HEK293 (cell line): ENCODE measurements around the gene SDCBP2.

Experiments used
- CTCF ChIA-PET: fragments of 350-600 bp; formaldehyde crosslinking; extraction: SDS; loops from one replicate; lab custom pipeline; 2021; ENCODE audit warnings: antibody characterized with exemption; lab: Yijun Ruan, JAX
- POLR2A ChIA-PET: fragments of 300-600 bp; formaldehyde crosslinking; extraction: SDS; loops from one replicate; lab custom pipeline; 2020; ENCODE audit warnings: antibody characterized with exemption, inconsistent platforms; lab: Yijun Ruan, JAX
- H3K27ac ChIP-seq: fragments of 200-500 bp; sonication (Bioruptor generic); 2 replicates; pipeline ENCODE4 v1.5.1; 2014; ENCODE audit warnings: low read depth, low read length, control low read depth, inconsistent platforms; ENCODE audit errors: extremely low read depth
- H3K36me3 ChIP-seq, 2 experiments: fragments of 200-500 bp in 1 of 2; sonication (Bioruptor generic) in 1 of 2; 1 replicate in 1 of 2; 2 replicates in 1 of 2; pipeline ENCODE4 v1.5.1; 2014 to 2017; ENCODE audit warnings: inconsistent platforms in 2 of 2, low read length in 2 of 2; ENCODE audit not compliant: control insufficient read depth in 2 of 2, insufficient read depth in 1 of 2
- H3K4me1 ChIP-seq: fragments of 200-500 bp; sonication (Bioruptor generic); 2 replicates; pipeline ENCODE4 v1.5.1; 2014; ENCODE audit warnings: mild to moderate bottlenecking, low read length, inconsistent platforms; ENCODE audit not compliant: control insufficient read depth, insufficient read depth
- H3K4me3 ChIP-seq: 2 replicates; pipeline ENCODE4 v1.5.1; 2011; ENCODE audit warnings: low read depth, mild to moderate bottlenecking, control low read depth, low read length, moderate library complexity
- H3K9me3 ChIP-seq: fragments of 200-500 bp; sonication (Bioruptor generic); 2 replicates; pipeline ENCODE4 v1.5.1; 2014; ENCODE audit warnings: low read depth, low read length, inconsistent platforms; ENCODE audit not compliant: control insufficient read depth, insufficient read depth
- ATF2 ChIP-seq: fragments of 450-650 bp; formaldehyde crosslinking; IDR thresholded peaks from 2 replicates; pipeline ENCODE4 v1.5.1; 2016; ENCODE audit warnings: missing biosample characterization, missing genetic modification characterization, low read depth
- BCL11B ChIP-seq: fragments of 450-650 bp; formaldehyde crosslinking; IDR thresholded peaks from 2 replicates; pipeline ENCODE4 v1.5.1; 2016; ENCODE audit warnings: low read depth, missing biosample characterization, missing genetic modification characterization
- HOXC10 ChIP-seq: sonication (generic); formaldehyde crosslinking; IDR thresholded peaks from 2 replicates; pipeline ENCODE4 v1.8.1; 2023; ENCODE audit warnings: mild to moderate bottlenecking, missing genetic modification reagents
- IKZF3 ChIP-seq: fragments of 450-650 bp; IDR thresholded peaks from 2 replicates; pipeline ENCODE4 v1.5.0; 2018; ENCODE audit warnings: missing biosample characterization, mild to moderate bottlenecking, missing genetic modification characterization, moderate library complexity
- PRDM4 ChIP-seq: fragments of 450-650 bp; formaldehyde crosslinking; IDR thresholded peaks from 2 replicates; pipeline ENCODE4 v1.5.1; 2017; ENCODE audit warnings: missing biosample characterization, missing genetic modification characterization
- SP3 ChIP-seq: fragments of 450-650 bp; formaldehyde crosslinking; IDR thresholded peaks from 2 replicates; pipeline ENCODE4 v1.5.1; 2016; ENCODE audit warnings: missing biosample characterization, missing genetic modification characterization
- ZBTB20 ChIP-seq: fragments of 450-650 bp; formaldehyde crosslinking; IDR thresholded peaks from 2 replicates; pipeline ENCODE4 v1.5.1; 2016; ENCODE audit warnings: missing biosample characterization, missing genetic modification characterization
- ZBTB48 ChIP-seq: fragments of 450-650 bp; formaldehyde crosslinking; IDR thresholded peaks from 2 replicates; pipeline ENCODE4 v1.5.1; 2016; ENCODE audit warnings: missing biosample characterization, missing genetic modification characterization
- ZNF274 ChIP-seq, 2 experiments: fragments of 200-500 bp in 1 of 2; fragments of 450-650 bp in 1 of 2; sonication (Bioruptor generic) in 1 of 2; formaldehyde crosslinking in 1 of 2; IDR thresholded peaks; 2 replicates each; pipeline versions ENCODE4 v1.5.1 to v1.6.1; 2014 to 2016; ENCODE audit warnings: borderline replicate concordance in 1 of 2, inconsistent platforms in 1 of 2, low read length in 1 of 2, missing biosample characterization in 1 of 2, missing genetic modification characterization in 1 of 2
- ZNF292 ChIP-seq: fragments of 450-650 bp; formaldehyde crosslinking; IDR thresholded peaks from 2 replicates; pipeline ENCODE4 v1.5.1; 2016; ENCODE audit warnings: low read depth, missing biosample characterization, missing genetic modification characterization, borderline replicate concordance
- ZNF394 ChIP-seq: fragments of 450-650 bp; formaldehyde crosslinking; IDR thresholded peaks from 2 replicates; pipeline ENCODE4 v1.5.1; 2016; ENCODE audit warnings: missing biosample characterization, missing genetic modification characterization, mild to moderate bottlenecking, moderate library complexity, borderline replicate concordance
- ZNF510 ChIP-seq: fragments of 450-650 bp; formaldehyde crosslinking; IDR thresholded peaks from 2 replicates; pipeline ENCODE4 v1.5.1; 2018; ENCODE audit warnings: mild to moderate bottlenecking, missing genetic modification characterization, missing biosample characterization; ENCODE audit not compliant: insufficient replicate concordance
- ZNF629 ChIP-seq: fragments of 450-650 bp; formaldehyde crosslinking; IDR thresholded peaks from 2 replicates; pipeline ENCODE4 v1.5.1; 2017; ENCODE audit warnings: missing biosample characterization, missing genetic modification characterization
- TF ChIP-seq, protein P1 (sequence below): fragments of 450-650 bp; formaldehyde crosslinking; IDR thresholded peaks from 2 replicates; pipeline ENCODE4 v1.5.1; 2016; ENCODE audit warnings: missing biosample characterization, missing genetic modification characterization, low read depth
- TF ChIP-seq, protein P2 (sequence below): fragments of 450-650 bp; formaldehyde crosslinking; IDR thresholded peaks from 2 replicates; pipeline ENCODE4 v1.5.1; 2016; ENCODE audit warnings: missing biosample characterization, missing genetic modification characterization

SDCBP2 gene

DNA sequence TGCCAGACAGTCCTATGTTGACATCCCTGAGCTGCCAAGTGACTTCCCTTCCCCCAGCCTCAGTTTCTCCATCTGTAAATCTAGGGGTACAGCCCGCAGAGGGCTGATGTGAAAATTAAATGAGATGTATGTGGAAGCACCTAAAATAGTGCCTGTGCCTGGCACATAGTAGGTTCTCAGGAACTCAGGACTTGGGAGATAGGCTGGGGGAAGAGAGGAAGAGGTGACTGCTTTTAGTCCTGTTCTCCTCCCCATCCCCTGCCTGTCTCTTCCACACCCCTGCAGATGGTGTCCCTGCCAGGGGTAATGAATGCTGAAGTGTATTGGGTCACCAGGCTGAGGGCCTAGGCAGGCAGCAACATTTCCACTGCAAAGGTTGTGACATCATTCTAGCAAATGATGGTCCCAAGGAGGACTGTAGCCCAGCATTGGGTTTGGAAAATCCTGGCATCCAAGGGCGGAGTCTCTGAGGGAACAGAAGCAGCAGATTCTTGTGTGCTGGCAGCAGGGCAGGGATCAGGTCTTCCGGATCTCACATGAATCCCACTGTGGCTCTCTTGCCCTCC is 61.0 kb downstream of the SDCBP2 start (continued):
- TF ChIP-seq ATF2 (tag by site-specific recombination) (no peak), BCL11B (tag by site-specific recombination) (no peak), ZBTB48 (tag by site-specific recombination) (0 out of 2 replicates have a peak, but pooled peaks have one; percentile 60), PRDM4 (tag by site-specific recombination) (no peak), ZNF292 (tag by site-specific recombination) (no peak), ZNF394 (tag by site-specific recombination) (no peak), ZBTB20 (peak; percentile 51; the same call in 1 of the 2 replicates), ZNF274 (IDR thresholded peaks at IDR 0.05; ENCODE audit: low read length) (no peak), ZNF274 (tag by site-specific recombination; IDR thresholded peaks at IDR 0.05; ENCODE audit: borderline replicate concordance) (no peak), ZNF510 (no peak), HOXC10 (no peak), IKZF3 (tag by site-specific recombination) (no peak), ZNF629 (tag by site-specific recombination) (no peak; the same call in 1 of the 2 replicates)
- TF ChIP-seq, protein P1, sequence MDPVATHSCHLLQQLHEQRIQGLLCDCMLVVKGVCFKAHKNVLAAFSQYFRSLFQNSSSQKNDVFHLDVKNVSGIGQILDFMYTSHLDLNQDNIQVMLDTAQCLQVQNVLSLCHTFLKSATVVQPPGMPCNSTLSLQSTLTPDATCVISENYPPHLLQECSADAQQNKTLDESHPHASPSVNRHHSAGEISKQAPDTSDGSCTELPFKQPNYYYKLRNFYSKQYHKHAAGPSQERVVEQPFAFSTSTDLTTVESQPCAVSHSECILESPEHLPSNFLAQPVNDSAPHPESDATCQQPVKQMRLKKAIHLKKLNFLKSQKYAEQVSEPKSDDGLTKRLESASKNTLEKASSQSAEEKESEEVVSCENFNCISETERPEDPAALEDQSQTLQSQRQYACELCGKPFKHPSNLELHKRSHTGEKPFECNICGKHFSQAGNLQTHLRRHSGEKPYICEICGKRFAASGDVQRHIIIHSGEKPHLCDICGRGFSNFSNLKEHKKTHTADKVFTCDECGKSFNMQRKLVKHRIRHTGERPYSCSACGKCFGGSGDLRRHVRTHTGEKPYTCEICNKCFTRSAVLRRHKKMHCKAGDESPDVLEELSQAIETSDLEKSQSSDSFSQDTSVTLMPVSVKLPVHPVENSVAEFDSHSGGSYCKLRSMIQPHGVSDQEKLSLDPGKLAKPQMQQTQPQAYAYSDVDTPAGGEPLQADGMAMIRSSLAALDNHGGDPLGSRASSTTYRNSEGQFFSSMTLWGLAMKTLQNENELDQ (tag by site-specific recombination), result no peak
- TF ChIP-seq, protein P2, sequence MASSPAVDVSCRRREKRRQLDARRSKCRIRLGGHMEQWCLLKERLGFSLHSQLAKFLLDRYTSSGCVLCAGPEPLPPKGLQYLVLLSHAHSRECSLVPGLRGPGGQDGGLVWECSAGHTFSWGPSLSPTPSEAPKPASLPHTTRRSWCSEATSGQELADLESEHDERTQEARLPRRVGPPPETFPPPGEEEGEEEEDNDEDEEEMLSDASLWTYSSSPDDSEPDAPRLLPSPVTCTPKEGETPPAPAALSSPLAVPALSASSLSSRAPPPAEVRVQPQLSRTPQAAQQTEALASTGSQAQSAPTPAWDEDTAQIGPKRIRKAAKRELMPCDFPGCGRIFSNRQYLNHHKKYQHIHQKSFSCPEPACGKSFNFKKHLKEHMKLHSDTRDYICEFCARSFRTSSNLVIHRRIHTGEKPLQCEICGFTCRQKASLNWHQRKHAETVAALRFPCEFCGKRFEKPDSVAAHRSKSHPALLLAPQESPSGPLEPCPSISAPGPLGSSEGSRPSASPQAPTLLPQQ (tag by site-specific recombination), result 0 out of 2 replicates have a peak, but pooled peaks have one; percentile 15

DNA sequence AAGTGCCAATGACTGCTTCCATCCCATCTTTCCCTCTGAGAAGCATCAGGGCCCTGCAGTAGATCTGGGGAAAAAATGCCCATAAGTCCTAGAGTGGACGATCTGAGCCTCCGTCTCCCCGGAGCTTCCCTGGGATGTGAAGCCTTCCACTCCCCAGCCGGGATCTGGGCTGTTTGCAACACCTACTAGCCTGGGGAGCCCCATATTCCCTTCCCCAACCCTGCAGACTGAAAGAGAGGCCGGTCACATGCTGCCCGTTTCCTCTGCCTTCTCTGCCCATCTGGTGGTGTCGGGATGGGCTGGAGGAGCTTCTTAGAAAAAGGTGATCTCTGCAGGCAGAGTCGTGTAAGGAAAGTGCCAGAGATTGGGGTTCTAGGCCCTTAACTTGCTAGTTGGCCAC is 61.8 kb downstream of the SDCBP2 start:
- Histone ChIP-seq H3K9me3 (no peaks in the 10 kb centered on the region), H3K36me3 (peaks cover 0 to 19% of the 10 kb centered on the region in 2 experiments; a peak in 1 of 3 replicates), H3K4me1 (peaks cover 7% of the 10 kb centered on the region), H3K27ac (no peak overlapping the region), H3K4me3 (no peak overlapping the region)
- POLR2A ChIA-PET, result interaction anchor here (0.9 to 1.7 kb wide), 5 partner anchors 9 to 125 kb away, joined by 3 to 6 read pairs (median 3); no protein-coding TSS in a partner anchor
- CTCF ChIA-PET, result interaction anchor here (0.6 to 1.0 kb wide), 3 partner anchors 15 to 83 kb away, joined by 3 read pairs; no protein-coding TSS in a partner anchor
- no peak for TF ChIP-seq SP3
